ENCODE results near the gene PRSS57.

DNA sequence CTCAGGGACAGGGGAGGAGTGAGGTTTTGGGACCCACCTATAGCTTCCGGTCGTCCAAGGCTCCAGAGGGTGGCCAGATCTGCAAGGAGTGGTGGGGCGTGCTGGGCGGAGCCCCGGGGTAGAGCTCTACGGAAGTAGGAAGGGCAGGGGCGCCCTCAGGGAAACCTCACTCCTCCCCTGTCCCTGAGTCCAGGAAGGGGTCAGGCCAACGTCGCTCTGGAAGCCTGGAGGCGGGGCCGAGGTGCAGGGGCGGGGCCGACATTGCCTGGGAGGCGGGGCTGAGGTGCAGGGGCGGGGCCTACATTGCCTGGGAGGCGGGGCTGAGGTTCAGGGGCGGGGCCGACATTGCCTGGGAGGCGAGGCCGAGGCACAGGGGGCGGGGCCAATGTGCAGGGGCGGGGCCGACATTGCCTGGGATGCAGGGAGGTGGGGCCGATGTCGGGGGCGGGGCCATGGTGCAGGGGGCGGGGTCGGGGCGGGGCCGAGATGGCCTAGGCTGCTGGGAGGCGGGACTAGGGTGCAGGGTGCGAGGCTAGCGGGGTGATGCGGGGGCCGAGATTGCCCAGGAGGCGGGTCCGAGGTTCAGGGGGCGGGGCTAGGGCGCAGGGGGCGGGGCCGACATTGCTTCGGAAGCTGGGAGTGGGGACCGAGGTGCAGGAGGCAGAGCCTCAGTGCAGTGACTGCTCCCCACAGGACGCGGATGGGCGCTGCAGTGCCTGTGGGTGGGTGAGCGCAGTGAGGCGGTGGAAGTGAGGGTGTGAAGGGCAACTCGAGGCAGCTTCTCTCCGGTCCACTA, 8.6 kb upstream of the PRSS57 start:
- TF ChIP-seq, protein P1, sequence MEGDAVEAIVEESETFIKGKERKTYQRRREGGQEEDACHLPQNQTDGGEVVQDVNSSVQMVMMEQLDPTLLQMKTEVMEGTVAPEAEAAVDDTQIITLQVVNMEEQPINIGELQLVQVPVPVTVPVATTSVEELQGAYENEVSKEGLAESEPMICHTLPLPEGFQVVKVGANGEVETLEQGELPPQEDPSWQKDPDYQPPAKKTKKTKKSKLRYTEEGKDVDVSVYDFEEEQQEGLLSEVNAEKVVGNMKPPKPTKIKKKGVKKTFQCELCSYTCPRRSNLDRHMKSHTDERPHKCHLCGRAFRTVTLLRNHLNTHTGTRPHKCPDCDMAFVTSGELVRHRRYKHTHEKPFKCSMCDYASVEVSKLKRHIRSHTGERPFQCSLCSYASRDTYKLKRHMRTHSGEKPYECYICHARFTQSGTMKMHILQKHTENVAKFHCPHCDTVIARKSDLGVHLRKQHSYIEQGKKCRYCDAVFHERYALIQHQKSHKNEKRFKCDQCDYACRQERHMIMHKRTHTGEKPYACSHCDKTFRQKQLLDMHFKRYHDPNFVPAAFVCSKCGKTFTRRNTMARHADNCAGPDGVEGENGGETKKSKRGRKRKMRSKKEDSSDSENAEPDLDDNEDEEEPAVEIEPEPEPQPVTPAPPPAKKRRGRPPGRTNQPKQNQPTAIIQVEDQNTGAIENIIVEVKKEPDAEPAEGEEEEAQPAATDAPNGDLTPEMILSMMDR (conservative IDR thresholded peaks at IDR 0.05; ENCODE audit: low read depth, low read length): no peak
- TF ChIP-seq EZH2 (IDR thresholded peaks at IDR 0.05; ENCODE audit: borderline replicate concordance, low read depth, low read length, poor library complexity, severe bottlenecking): no peak

All from A673 (cell line).